Activated gamma-delta T cell treated with Interleukin-2 at 50 U/mL for 16 hours (primary cell): ENCODE results near the gene ABHD2.
A peak's percentile ranks its signal among the peaks of the same experiment; 100 is the strongest.
"Not testable (repeated sequence)": the region's sequence is repeated elsewhere in the genome, so short reads cannot be mapped to it uniquely, and the experiment has no call there.

Experiments used
- DNase-seq: peaks from one replicate; pipeline ENCODE4 v3.0.0-alpha.2; 2020

The ABHD2 gene

GRCh38 chr15:89243046-89243690, 154.9 kb downstream of the ABHD2 start:
- DNase-seq, result no peak

- peak; percentile 96 for DNase-seq
Observed at GRCh38 chr15:89243691-89244573, 155.7 kb downstream of the ABHD2 start, which contains the start of gene FANCI. FANCI (plus strand) TSS chr15:89243979; CDS start chr15:89247648, 3,669 bp downstream.

GRCh38 chr15:89244574-89244903, 156.3 kb downstream of the ABHD2 start:
- DNase-seq, result no peak

GRCh38 chr15:89247446-89247845, 159.2 kb downstream of the ABHD2 start:
- no peak for DNase-seq

- no peak for DNase-seq
Observed at GRCh38 chr15:89248584-89248983, 160.3 kb downstream of the ABHD2 start.

- not testable (repeated sequence) for DNase-seq
Observed at GRCh38 chr15:89250142-89250541, 161.9 kb downstream of the ABHD2 start.
